ENCODE data around the gene FBH1.

DNA sequence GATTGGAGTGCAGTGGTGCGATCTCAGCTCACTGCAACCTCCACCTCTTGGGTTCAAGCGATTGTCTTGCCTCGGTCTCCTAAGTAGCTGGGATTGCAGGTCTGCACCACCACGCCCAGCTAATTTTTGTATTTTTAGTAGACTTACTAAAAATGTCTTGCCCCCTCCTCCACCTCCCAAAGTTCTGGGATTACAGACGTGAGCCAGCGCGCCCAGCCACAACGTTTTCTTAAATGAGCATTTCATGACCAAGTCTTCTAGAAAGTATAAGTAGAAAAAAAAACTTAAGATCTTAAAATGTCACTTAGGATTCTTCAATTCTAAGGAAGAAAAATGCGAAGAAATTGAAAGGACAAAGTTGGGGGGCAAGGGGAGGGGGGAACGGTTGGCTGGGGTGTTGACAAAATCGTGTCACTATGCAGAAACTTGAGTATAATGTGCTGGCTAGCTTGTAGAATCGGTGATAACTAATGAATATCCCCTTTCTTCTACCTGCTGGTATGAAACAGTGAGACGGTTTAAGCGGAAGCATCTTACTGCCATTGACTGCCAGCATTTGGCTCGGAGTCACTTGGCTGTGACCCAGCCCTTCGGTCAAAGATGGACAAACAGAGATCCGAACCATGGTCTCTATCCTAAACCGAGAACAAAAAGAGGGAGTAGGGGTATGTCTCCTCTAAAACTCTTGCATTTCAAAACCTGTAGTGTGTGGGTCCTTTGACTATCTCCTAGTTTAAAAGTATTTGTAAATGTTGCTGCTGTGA is 12.7 kb downstream of the FBH1 start:
- TF ChIP-seq, protein P1, sequence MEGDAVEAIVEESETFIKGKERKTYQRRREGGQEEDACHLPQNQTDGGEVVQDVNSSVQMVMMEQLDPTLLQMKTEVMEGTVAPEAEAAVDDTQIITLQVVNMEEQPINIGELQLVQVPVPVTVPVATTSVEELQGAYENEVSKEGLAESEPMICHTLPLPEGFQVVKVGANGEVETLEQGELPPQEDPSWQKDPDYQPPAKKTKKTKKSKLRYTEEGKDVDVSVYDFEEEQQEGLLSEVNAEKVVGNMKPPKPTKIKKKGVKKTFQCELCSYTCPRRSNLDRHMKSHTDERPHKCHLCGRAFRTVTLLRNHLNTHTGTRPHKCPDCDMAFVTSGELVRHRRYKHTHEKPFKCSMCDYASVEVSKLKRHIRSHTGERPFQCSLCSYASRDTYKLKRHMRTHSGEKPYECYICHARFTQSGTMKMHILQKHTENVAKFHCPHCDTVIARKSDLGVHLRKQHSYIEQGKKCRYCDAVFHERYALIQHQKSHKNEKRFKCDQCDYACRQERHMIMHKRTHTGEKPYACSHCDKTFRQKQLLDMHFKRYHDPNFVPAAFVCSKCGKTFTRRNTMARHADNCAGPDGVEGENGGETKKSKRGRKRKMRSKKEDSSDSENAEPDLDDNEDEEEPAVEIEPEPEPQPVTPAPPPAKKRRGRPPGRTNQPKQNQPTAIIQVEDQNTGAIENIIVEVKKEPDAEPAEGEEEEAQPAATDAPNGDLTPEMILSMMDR (IDR thresholded peaks at IDR 0.05; ENCODE audit: low read length), result no peak
- TF ChIP-seq EZH2 (IDR thresholded peaks at IDR 0.05; ENCODE audit: borderline replicate concordance, low read length), result no peak

Data from OCI-LY1 (cell line).